HCT116 (cell line): ENCODE results near the gene MCRIP1.

Experiments used
- CEBPB ChIP-seq: IDR thresholded peaks from 2 replicates; pipeline ENCODE4 v1.6.1; 2012; ENCODE audit warnings: low read depth
- CTCF ChIP-seq, 3 experiments: fragments of 200-600 bp in 1 of 3; sonication (generic) in 1 of 3; IDR thresholded peaks in 2 of 3; conservative IDR thresholded peaks in 1 of 3; 2 replicates each; pipeline ENCODE4 v1.5.1; 2012 to 2017; ENCODE audit warnings: low read depth in 2 of 3, low read length in 2 of 3, antibody characterized with exemption in 1 of 3, borderline replicate concordance in 1 of 3, control low read depth in 1 of 3, mild to moderate bottlenecking in 1 of 3, mixed read lengths in 1 of 3, mixed run types in 1 of 3, moderate library complexity in 1 of 3; ENCODE audit not compliant: insufficient read depth in 1 of 3
- EZH2 ChIP-seq: fragments of 200-600 bp; sonication (generic); IDR thresholded peaks from 2 replicates; pipeline ENCODE4 v1.6.1; 2017; ENCODE audit warnings: antibody characterized with exemption, mixed run types
- JUND ChIP-seq: IDR thresholded peaks from 2 replicates; pipeline ENCODE4 v1.6.1; 2012
- POLR2A ChIP-seq: IDR thresholded peaks from 2 replicates; pipeline ENCODE4 v1.7.0; 2011; ENCODE audit warnings: borderline replicate concordance; ENCODE audit not compliant: insufficient read depth, insufficient read length; ENCODE audit errors: extremely low read depth
- POLR2AphosphoS5 ChIP-seq: IDR thresholded peaks from 2 replicates; pipeline ENCODE4 v1.6.1; 2011; ENCODE audit warnings: mild to moderate bottlenecking, low read depth, low read length, moderate library complexity
- REST ChIP-seq: IDR thresholded peaks from 2 replicates; pipeline ENCODE4 v1.6.1; 2012; ENCODE audit warnings: low read depth
- SIN3A ChIP-seq: IDR thresholded peaks from 2 replicates; pipeline ENCODE4 v1.6.1; 2012; ENCODE audit warnings: low read depth
- SP1 ChIP-seq: IDR thresholded peaks from 2 replicates; pipeline ENCODE4 v1.6.1; 2012; ENCODE audit warnings: low read depth
- TCF7L2 ChIP-seq: IDR thresholded peaks from 2 replicates; pipeline ENCODE4 v1.7.0; 2011; ENCODE audit warnings: borderline replicate concordance, inconsistent platforms; ENCODE audit not compliant: insufficient read depth, insufficient read length; ENCODE audit errors: extremely low read depth
- YY1 ChIP-seq: IDR thresholded peaks from 2 replicates; pipeline ENCODE4 v1.6.1; 2011; ENCODE audit warnings: low read length, low read depth, moderate library complexity, mild to moderate bottlenecking; ENCODE audit not compliant: insufficient replicate concordance; ENCODE audit errors: extremely low read depth
- ZBTB33 ChIP-seq: IDR thresholded peaks from 2 replicates; pipeline ENCODE4 v1.6.1; 2011; ENCODE audit warnings: mild to moderate bottlenecking, low read length, moderate library complexity; ENCODE audit not compliant: insufficient replicate concordance; ENCODE audit errors: extremely low read depth
- ZNF274 ChIP-seq: fragments of 200-500 bp; sonication (Bioruptor generic); IDR thresholded peaks from 2 replicates; pipeline ENCODE4 v1.6.1; 2014; ENCODE audit warnings: mild to moderate bottlenecking, low read depth, low read length, inconsistent platforms

GRCh38 chr17:81863123-81863675 lies 30.1 kb upstream of the MCRIP1 start:
- TF ChIP-seq CTCF (IDR thresholded peaks at IDR 0.05 in 2 of 3, conservative IDR thresholded peaks at IDR 0.05 in 1 of 3; ENCODE audit: borderline replicate concordance in 1 of 3, insufficient read depth in 1 of 3, low read depth in 2 of 3, low read length in 2 of 3) (no peak), ZBTB33 (no peak), POLR2A (no peak), POLR2AphosphoS5 (no peak), SIN3A (no peak), EZH2 (no peak), ZNF274 (no peak), CEBPB (no peak), JUND (no peak), TCF7L2 (no peak), SP1 (no peak), REST (no peak), YY1 (no peak)
